HepG2 (cell line): ENCODE data around the gene FAM222B. TPM values are rescaled to one million over a fixed set of nuclear protein-coding genes. Genes with fewer than 3 reads are reported as not detected.

Experiments
- AHDC1 ChIP-seq: sonication (generic); formaldehyde crosslinking; IDR thresholded peaks from 2 replicates; pipeline ENCODE4 v1.5.1; 2020; ENCODE audit warnings: mild to moderate bottlenecking, missing genetic modification reagents, borderline replicate concordance
- AKAP8 ChIP-seq: sonication (generic); formaldehyde crosslinking; IDR thresholded peaks from 2 replicates; pipeline ENCODE4 v1.5.1; 2020; ENCODE audit warnings: mild to moderate bottlenecking, missing genetic modification reagents
- ELK4 ChIP-seq: sonication (generic); formaldehyde crosslinking; IDR thresholded peaks from 2 replicates; pipeline ENCODE4 v1.9.0; 2021; ENCODE audit warnings: missing genetic modification reagents, borderline replicate concordance
- FOXM1 ChIP-seq: sonication (generic); formaldehyde crosslinking; IDR thresholded peaks from 2 replicates; pipeline ENCODE4 v1.5.0; 2020; ENCODE audit warnings: missing genetic modification reagents
- GZF1 ChIP-seq: sonication (generic); formaldehyde crosslinking; IDR thresholded peaks from 2 replicates; pipeline ENCODE4 v1.5.1; 2020; ENCODE audit warnings: mild to moderate bottlenecking, missing genetic modification reagents
- IRF1 ChIP-seq: sonication (generic); formaldehyde crosslinking; IDR thresholded peaks from 2 replicates; pipeline ENCODE4 v1.4.0; 2020; ENCODE audit warnings: low read depth, mild to moderate bottlenecking, missing genetic modification reagents
- KLF9 ChIP-seq: IDR thresholded peaks from 2 replicates; pipeline ENCODE4 v1.6.1; 2016; ENCODE audit warnings: low read depth
- NFYB ChIP-seq: sonication (generic); formaldehyde crosslinking; IDR thresholded peaks from 2 replicates; pipeline ENCODE4 v1.4.0; 2020; ENCODE audit warnings: missing genetic modification reagents
- PAF1 ChIP-seq: IDR thresholded peaks from 2 replicates; pipeline ENCODE4 v1.6.1; 2016; ENCODE audit warnings: missing genetic modification reagents, missing compliant biosample characterization
- RORA ChIP-seq: sonication (generic); formaldehyde crosslinking; IDR thresholded peaks from 2 replicates; pipeline ENCODE4 v1.5.0; 2020; ENCODE audit warnings: mild to moderate bottlenecking, missing genetic modification reagents, moderate library complexity
- WIZ ChIP-seq: sonication (generic); formaldehyde crosslinking; IDR thresholded peaks from 2 replicates; pipeline ENCODE4 v1.5.1; 2020; ENCODE audit warnings: mild to moderate bottlenecking, missing genetic modification reagents
- ZFP82 ChIP-seq: sonication (generic); formaldehyde crosslinking; IDR thresholded peaks from 2 replicates; pipeline ENCODE4 v1.5.1; 2020; ENCODE audit warnings: mild to moderate bottlenecking, missing genetic modification reagents, borderline replicate concordance
- ZNF121 ChIP-seq: sonication (generic); formaldehyde crosslinking; IDR thresholded peaks from 2 replicates; pipeline ENCODE4 v1.5.0; 2020; ENCODE audit warnings: mild to moderate bottlenecking, missing genetic modification reagents
- ZNF180 ChIP-seq: sonication (generic); formaldehyde crosslinking; IDR thresholded peaks from 2 replicates; pipeline ENCODE4 v1.4.0; 2020; ENCODE audit warnings: low read depth, missing genetic modification reagents, borderline replicate concordance
- ZNF256 ChIP-seq: sonication (generic); formaldehyde crosslinking; conservative IDR thresholded peaks from 2 replicates; pipeline ENCODE4 v1.4.0; 2020; ENCODE audit warnings: missing genetic modification reagents
- ZNF703 ChIP-seq: sonication (generic); formaldehyde crosslinking; IDR thresholded peaks from 2 replicates; pipeline ENCODE4 v1.5.1; 2020; ENCODE audit warnings: missing genetic modification reagents, mild to moderate bottlenecking, moderate library complexity, borderline replicate concordance
- ZXDC ChIP-seq: sonication (generic); formaldehyde crosslinking; IDR thresholded peaks from 2 replicates; pipeline ENCODE4 v1.5.0; 2020; ENCODE audit warnings: mild to moderate bottlenecking, missing genetic modification reagents
- polyA plus RNA-seq, 8 experiments: library from polyadenylated mRNA; depleted of rRNA in 3 of 8; stranded (reverse) in 7 of 8; unstranded in 1 of 8; fragments of >200 nt; fragmentation: Illumina TruSeq in 4 of 8; extraction: Trizol in 4 of 8; gene quantifications; 2 replicates each; pipeline versions ENCODE4 v1.2.1 to v1.2.3, GENCODE V29; 2011 to 2016; ENCODE audit warnings: low read depth in 4 of 8, missing spikeins in 1 of 8, mixed read lengths in 1 of 8; ENCODE audit not compliant: insufficient read depth in 1 of 8
- total RNA-seq, 5 experiments: library from RNA; depleted of rRNA; stranded (reverse); fragments of >200 nt; fragmentation: Illumina TruSeq; extraction: Trizol; gene quantifications; 2 replicates each; pipeline ENCODE4 v1.2.3, GENCODE V29; 2016; ENCODE audit warnings: low read depth in 1 of 5
- TF ChIP-seq, protein P1 (sequence below): sonication (generic); formaldehyde crosslinking; IDR thresholded peaks from 2 replicates; pipeline ENCODE4 v1.5.0; 2020; ENCODE audit warnings: missing genetic modification reagents

The FAM222B gene
- total and polyA plus RNA-seq, 2 of the 13 experiments (the other 11 are each of a cell fraction or from before 2014, with no cell fraction given), result 3.5 to 7.3 TPM

GRCh38 chr17:28743243-28744103, 99.1 kb downstream of the FAM222B start, which contains the start of gene TRAF4 (continued):
- TF ChIP-seq IRF1 (CRISPR knock-in tag) (no peak), AHDC1 (no peak), RORA (no peak), GZF1 (CRISPR knock-in tag) (no peak), PAF1 (no peak), ZNF256 (CRISPR knock-in tag) (no peak), AKAP8 (CRISPR knock-in tag) (peak; percentile 67; the same call in 1 of the 2 replicates), ELK4 (CRISPR knock-in tag) (no peak), ZFP82 (CRISPR knock-in tag) (peak; percentile 79; the same call in 1 of the 2 replicates), NFYB (CRISPR knock-in tag) (no peak), ZXDC (CRISPR knock-in tag) (no peak), ZNF180 (CRISPR knock-in tag) (no peak), WIZ (CRISPR knock-in tag) (no peak), FOXM1 (no peak), ZNF703 (CRISPR knock-in tag) (no peak), KLF9 (CRISPR knock-in tag) (no peak), ZNF121 (CRISPR knock-in tag) (no peak)
- TF ChIP-seq, protein P1, sequence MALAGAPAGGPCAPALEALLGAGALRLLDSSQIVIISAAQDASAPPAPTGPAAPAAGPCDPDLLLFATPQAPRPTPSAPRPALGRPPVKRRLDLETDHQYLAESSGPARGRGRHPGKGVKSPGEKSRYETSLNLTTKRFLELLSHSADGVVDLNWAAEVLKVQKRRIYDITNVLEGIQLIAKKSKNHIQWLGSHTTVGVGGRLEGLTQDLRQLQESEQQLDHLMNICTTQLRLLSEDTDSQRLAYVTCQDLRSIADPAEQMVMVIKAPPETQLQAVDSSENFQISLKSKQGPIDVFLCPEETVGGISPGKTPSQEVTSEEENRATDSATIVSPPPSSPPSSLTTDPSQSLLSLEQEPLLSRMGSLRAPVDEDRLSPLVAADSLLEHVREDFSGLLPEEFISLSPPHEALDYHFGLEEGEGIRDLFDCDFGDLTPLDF (CRISPR knock-in tag), result peak; percentile 57; the same call in 1 of the 2 replicates
